Hematopoietic multipotent progenitor cell treated with erythropoietin and hydrocortisone succinate and interleukin-3 and kit ligand, for 6 days (in vitro differentiated cells): Measurements from ENCODE around the gene KRTCAP2.

Experiments used
- DNase-seq: peaks from one replicate; pipeline ENCODE4 v3.0.0-alpha.2; 2015

KRTCAP2 gene

DNA sequence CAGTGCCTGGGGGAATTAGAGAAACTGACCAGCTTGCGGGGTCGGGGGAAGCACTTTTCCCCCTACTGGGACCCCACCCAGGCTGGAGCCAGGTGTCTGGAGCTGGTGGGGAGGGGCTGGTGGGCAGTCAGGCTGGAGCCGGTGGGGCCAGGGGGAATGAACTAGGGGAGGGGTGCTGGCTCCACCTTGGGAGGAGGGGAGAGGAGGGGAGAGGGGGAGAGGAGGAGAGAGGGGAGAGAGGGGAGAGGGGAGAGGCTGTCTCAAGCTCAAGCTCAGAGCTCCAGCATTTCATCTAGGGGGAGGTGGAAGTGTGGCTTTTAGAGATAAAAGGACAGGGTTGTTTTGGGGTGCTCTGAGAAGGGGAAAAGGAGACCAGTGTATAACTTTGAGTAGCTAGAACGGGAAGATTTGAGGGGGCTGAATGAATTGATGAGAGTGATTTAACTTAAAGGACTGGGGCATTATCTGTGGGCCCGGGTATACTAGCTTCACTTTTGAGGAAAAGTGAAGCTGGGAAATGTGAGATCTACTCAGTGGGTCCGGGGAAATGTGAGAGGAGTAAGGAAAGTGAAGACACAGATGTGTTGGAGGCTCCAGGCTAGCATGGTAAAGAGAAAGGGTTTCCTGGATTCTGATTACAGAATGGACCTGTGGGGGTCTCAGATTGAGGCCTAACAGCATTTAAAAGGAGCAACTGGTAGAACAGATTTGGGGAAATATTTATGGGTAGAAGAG lies 42.7 kb downstream of the KRTCAP2 start:
- peak; percentile 51 for DNase-seq

DNA sequence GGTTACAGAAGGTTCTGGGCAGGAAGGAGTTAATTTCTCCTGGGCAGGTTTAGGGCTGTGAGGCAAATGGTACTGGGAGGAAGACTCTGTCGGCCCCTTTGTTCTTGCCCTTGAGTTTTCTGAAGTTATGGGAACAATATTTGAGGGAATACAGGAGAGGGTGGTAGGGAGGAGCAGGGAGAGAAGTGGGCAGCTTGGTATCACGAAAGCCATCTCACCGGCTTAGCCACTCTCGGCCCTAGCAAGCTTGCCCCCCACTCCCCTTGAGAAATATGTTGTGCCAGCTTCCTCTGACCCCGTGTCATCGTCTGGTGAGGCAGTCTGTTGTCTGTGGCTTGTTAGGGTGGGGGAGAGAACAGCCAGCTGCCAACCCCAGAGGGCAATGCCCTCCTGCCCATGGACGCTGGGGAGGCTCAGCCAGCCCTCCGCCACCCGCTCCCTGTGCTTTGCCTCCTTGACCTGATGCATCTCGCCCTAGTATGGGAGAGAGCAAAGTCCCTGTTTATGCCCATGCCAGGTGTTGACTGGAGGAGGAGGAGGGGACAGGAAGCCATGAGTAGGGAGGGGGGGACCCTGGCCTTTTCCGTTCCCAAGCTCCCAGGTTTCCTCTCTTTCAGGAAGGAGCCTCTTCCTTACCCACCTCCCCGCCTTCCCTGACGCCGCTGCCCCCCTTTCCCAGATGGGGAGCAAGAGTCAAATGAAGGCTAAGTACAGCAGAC lies 44.2 kb downstream of the KRTCAP2 start:
- no peak for DNase-seq

DNA sequence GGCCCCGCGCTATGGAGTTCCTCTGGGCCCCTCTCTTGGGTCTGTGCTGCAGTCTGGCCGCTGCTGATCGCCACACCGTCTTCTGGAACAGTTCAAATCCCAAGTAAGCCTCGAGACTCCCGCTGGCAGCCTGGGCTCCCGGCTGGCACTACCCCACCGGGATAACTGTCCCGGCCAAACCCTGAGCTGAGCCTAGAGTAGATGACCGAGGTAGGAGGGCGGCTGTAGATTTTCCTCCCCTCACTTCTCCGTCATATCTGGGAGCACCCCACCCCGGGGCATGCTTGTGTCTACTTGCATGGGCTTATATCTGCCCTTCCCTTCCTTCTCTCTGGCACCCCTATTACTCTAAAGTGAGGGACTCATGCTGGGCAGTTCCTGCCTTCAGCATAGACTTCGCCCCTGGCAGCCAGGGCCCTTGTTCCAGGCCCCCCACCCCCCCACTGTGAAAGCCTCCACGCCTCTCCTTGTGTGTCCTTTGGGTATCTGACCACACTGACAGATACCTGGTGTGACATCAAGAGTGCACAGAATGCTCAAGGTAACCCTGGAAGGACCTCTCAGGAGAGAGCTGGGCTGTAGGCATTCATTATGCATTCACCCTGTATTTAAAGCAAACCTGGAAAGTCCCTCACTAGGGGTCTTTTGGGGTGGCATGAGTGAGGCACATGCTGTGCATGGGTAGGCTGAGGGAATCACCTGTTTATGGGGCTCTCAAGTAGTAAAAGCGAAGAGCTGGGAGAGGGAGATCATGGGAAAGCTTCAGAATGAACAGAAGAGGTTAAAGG lies 44.9 kb downstream of the KRTCAP2 start:
- peak; percentile 44 for DNase-seq

DNA sequence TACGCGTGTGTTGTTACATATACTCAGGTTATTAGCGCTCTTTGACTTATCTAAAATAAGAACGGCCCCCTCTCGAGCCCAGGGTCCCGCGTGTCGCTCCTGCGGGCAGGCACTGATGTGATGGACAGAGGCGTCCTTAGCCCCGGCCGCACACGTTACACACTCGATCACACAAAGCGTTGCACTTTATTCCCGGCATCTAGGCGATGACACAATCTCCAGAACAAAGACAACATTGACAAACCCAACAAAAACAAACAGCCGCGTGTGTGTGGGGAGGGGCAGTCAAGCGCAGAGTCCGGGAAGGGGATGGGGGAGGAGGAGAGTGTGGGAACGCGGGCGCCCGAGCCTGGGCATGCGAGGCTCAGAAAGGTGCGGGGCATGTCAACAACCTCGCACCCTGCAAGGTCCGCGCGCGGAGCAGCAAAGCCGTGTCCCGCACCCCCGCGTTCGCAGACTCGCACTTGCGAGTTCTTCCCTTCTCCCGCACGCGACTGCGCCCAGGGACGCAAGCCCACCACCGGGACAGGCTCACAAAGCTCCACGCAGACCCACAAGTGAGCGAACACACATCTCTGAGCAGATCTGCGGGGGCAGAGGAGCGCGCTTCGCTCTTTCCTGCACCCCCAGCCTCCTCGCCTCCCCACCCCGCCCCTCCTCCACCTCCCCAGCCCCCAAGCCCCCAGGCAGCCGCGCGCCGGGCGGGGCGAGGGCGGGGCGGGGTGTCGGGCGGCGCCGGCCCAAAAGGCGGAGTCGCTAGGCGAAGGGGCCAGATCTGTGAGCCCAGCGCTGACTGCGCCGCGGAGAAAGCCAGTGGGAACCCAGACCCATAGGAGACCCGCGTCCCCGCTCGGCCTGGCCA lies 45.8 kb downstream of the KRTCAP2 start, which contains the start of gene EFNA1:
Gene EFNA1 (plus strand): TSS at position 772 of the 862 bp plus-strand sequence. CDS start 102 bp downstream, outside the sequence.
- peak; percentile 71 for DNase-seq

DNA sequence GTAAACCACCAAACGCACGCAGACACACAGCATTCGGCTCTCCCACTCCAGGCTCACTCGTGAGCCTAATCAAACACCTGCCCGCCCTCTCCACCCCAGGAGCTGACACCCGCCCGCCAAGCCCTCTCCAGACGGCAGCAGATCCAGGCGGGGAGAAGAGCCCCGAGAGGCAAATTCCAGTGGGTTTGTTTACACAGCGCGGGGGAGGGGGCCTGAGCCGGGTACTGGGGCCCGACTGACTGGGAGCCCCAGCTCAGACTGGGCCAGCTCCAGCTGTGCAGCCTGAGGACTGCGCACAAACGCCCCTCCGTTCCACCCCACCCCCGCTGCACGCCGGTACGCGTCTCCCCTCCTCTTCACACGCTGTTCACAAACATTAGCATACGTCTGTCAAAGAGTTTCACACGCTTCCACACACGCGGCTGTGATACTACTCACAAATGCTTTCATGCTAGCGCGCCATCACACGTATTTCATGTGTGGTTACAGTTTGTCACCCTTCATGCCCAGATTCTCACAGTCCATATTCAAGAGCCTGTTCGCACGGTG lies 46.5 kb downstream of the KRTCAP2 start:
- DNase-seq, result peak; percentile 63

DNA sequence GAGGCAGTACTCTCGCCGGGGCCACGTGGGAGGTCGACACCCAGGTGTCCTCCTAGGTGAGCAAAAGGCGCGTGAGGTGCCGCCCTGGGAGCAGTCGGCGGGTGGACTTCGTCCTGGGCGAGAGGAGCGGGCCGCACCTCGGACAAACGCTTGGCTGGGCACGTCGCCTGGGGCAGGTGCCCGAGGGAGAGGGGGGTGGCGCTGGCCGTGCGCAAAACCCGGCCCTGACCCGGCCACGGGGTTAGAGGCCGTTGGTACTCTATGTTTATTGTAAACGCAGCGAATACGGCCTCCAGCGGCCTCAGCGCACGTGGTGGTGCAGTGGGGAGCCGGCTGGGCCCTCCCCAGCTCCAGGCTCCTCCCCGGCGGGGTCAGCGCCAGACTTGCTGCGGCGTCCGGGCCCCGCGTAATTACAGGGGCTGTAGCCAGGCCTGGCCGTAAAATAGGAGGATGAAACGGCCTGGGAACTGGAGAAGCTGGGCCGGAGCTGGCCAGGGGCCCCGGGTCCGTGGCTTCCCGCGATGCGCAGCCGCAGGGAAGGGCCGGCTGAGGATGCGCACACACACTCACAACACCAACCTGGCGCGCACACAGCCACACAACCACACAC lies 47.1 kb downstream of the KRTCAP2 start:
- DNase-seq, result no peak

DNA sequence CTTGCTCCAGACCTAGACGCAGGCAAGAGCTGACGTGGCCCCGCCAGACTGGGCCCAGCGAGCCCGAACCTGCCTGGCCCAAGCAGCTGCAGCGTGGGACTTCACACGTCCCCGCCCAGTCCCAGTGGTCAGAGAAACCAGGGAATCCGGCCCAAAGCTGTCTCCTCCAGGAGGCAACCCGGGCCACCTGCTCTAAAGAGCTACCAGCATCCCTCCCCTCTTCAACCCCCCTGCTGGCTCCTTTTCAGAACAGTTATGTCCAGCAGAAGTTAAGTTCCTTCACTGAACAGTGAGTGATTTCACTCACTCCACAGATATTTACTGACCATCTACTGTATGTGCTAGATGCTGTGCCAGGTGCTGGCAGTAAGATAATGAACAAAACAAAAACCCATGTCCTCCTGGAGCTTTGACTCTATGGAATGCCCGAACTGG lies 47.6 kb downstream of the KRTCAP2 start:
- DNase-seq, result no peak

DNA sequence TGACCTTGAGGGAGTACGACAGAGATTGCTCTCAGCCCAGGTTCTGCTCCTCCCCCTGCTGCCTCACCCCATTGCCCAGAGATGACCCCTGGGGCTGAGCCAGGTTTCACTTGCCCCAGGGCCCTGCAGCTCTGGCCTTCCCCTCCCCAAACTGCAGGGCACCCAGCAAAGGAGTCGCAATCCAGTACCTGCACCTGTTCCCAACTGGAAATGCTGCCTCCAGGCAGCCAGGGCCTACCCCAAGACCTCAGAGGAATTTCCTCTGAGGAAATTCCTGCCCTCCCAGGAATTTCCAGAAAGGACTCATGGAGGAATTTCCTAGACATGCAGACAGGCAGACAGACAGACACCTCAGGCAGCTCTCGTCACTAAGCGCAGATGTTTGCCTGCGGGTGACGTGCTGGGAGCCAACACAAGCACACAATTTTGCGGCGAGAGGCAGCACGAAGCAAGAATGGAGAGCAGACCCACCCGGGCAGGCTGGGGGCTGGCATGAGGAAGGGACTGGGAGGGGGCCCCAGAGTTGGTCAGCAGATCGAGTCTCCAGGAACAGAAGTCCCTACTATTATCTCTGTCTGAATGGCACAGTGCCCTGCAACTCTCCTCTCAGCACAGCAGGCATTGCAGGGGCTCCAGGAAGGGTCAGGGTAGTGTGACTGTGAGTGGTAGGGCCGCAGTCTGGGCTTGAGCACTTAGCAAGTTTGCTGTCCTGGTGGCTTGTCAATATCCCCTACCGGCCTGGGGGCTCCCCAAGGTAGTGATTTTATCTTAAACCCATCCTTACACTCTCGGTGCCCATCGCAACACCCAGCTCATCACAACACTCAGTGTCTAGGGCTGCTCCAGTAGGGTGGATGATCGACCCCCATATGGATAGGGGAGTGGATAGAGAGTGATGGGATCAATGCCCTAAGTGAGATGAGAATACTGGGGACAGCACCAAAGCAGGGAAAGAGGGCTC lies 48.3 kb downstream of the KRTCAP2 start:
- DNase-seq, result no peak

DNA sequence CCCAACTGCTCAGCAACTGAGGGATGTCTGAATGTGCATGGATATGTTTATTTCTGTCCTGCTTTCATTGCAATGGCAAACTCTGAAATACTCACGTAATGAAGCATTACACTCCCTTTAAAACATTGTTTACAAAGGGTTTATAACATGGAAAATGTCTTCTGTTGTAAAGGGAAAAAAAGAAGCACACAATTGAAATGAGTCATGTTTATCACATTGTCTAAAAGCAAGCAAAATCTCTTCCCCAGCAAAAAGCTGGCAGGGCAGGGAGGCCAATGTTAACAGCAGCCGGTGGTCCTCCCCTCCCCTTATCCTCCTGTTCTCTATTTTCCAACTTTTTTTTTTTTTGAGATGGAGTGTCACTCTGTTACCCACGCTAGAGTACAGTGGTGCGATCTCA lies 49.3 kb downstream of the KRTCAP2 start:
- DNase-seq, result no peak

DNA sequence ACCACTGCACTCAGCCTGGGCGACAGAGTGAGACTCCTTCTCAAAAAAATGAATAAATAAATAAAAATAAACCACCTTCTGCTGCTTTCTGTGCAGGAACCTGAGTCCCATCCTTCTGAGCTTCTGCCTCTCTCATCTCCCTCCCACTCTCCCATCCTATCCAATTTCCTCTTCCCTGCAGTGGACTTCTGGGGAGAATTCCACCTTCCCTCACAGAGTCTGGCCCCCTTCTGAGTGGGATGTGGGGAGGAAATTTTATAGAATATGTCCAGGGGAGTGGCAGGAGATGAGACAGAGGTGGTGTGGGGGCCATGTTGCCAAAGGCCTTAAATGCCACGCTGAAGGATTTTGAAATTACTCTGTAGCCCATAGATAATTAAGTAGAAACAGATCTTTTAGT lies 50.8 kb downstream of the KRTCAP2 start:
- DNase-seq, result no peak

DNA sequence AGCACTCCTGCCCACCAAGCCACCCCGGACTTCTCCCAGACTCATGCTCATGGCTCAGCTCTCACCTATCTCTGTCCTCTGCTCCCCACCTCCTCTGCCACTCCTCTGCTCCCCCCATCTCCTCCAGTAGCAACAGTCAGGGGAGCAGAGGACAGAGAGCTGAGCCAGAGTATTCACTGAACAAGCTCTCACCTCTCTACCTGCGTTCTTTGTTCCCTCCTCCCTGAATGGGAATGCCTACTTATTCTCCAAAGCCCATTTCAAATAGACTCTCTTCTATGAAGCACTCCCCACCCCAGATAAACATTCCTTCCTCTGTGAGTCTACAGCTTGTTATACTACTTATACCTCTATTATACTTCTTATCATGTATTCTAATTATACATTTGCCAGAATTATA lies 51.9 kb downstream of the KRTCAP2 start:
- DNase-seq, result no peak

DNA sequence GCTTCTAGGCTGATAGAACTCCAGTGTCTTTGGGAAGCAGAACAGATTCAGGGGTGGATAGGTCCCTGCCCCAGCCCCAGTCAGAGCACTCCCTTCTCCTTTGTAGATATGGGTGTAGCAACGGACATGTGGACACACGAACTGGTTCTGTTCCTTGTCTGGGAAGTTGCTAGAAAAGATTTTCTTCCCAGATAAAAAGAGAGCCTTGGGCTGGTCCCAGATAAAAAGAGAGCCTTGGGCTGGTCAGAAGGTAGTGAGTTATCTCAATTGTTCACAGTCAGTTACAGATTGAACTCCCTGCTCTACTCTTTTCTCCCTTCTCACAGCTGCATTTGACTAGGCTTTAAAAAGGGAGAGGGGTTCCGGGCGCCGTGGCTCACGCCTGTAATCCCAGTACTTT lies 52.9 kb downstream of the KRTCAP2 start:
- DNase-seq, result no peak
